K562 (cell line): ENCODE data around the gene RACGAP1. TPM values are rescaled to one million over a fixed set of nuclear protein-coding genes. Genes with fewer than 3 reads are reported as not detected.

Source experiments
- ATAC-seq: fragments of 200-7000 bp; cut with Tn5 transposase; 3 replicates; pipeline ENCODE4 v1.9.1; 2020; ENCODE audit warnings: moderate library complexity
- BruUV-seq: library from RNA; stranded (reverse); fragments of 400-500 nt; replicated peaks from 2 replicates; lab custom pipeline; 2021; lab: Mats Ljungman, UMichigan
- CTCF ChIA-PET: fragments of 300-600 bp; formaldehyde crosslinking; extraction: SDS; loops from one replicate; lab custom pipeline; 2021; ENCODE audit warnings: low intra/inter-chr PET ratio; lab: Yijun Ruan, JAX
- POLR2A ChIA-PET: fragments of 300-600, 350-650 bp; sonication (Branson Sonifier 250); formaldehyde crosslinking; extraction: SDS; loops from one replicate; lab custom pipeline; 2021; ENCODE audit warnings: antibody characterized with exemption, inconsistent platforms; lab: Yijun Ruan, JAX
- DNase-seq, 4 experiments: peaks; one replicate each; pipeline versions ENCODE4 v3.0.0 to v3.0.0-alpha.2; 2011 to 2018; ENCODE audit warnings: low spot score in 3 of 4, mixed read lengths in 3 of 4; ENCODE audit errors: extremely low read depth in 1 of 4
- FAIRE-seq: peaks from 2 replicates; lab custom pipeline; 2011; peaks lifted over from hg19 to GRCh38; lab: Jason Lieb, UNC
- H2AFZ ChIP-seq: 2 replicates; pipeline ENCODE4 v1.6.0; 2011; ENCODE audit warnings: low read depth, low read length, control low read depth, inconsistent platforms
- H3K27ac ChIP-seq: fragments of 200-600 bp; 3 replicates; pipeline ENCODE4 v1.8.0; 2011; ENCODE audit warnings: low read depth, mild to moderate bottlenecking, control low read depth, inconsistent platforms, low read length, moderate library complexity, mixed read lengths; ENCODE audit errors: extremely low read depth
- H3K27me3 ChIP-seq, 2 experiments: fragments of 300-600 bp in 1 of 2; 2 replicates in 1 of 2; 3 replicates in 1 of 2; pipeline versions ENCODE4 v1.6.0 to v1.8.0; 2011; ENCODE audit warnings: inconsistent platforms in 2 of 2, low read length in 2 of 2, mild to moderate bottlenecking in 1 of 2, mixed read lengths in 1 of 2, moderate library complexity in 1 of 2; ENCODE audit not compliant: control insufficient read depth in 2 of 2, insufficient read depth in 2 of 2
- H3K36me3 ChIP-seq: fragments of 300-600 bp; 3 replicates; pipeline ENCODE4 v1.8.0; 2011; ENCODE audit warnings: mild to moderate bottlenecking, low read length, inconsistent platforms; ENCODE audit not compliant: control insufficient read depth, insufficient read depth
- H3K4me1 ChIP-seq, 2 experiments: fragments of 200-600 bp in 1 of 2; replicated peaks in 1 of 2; 2 replicates in 1 of 2; 3 replicates in 1 of 2; pipeline versions ENCODE4 v1.5.1 to v1.8.0; 2011; ENCODE audit warnings: inconsistent platforms in 2 of 2, low read length in 2 of 2, mild to moderate bottlenecking in 1 of 2, mixed read lengths in 1 of 2, moderate library complexity in 1 of 2; ENCODE audit not compliant: control insufficient read depth in 2 of 2, insufficient read depth in 2 of 2
- H3K4me2 ChIP-seq: 2 replicates; pipeline ENCODE4 v1.6.1; 2011; ENCODE audit warnings: low read length, control low read depth, inconsistent platforms, mixed read lengths; ENCODE audit not compliant: insufficient read depth
- H3K4me3 ChIP-seq: fragments of 200-600 bp; sonication (generic), shearing (Covaris generic); 2 replicates; pipeline ENCODE4 v1.5.1; 2016; ENCODE audit warnings: control low read depth, inconsistent platforms
- H3K79me2 ChIP-seq: fragments of 200-600 bp; 3 replicates; pipeline ENCODE4 v1.8.0; 2011; ENCODE audit warnings: low read length, inconsistent platforms; ENCODE audit not compliant: control insufficient read depth, insufficient read depth
- H3K9ac ChIP-seq, 2 experiments: 2 replicates each; pipeline versions ENCODE4 v1.6.0 to v1.6.1; 2011; ENCODE audit warnings: low read depth in 2 of 2, low read length in 2 of 2, control low read depth in 1 of 2, inconsistent platforms in 1 of 2, mild to moderate bottlenecking in 1 of 2, mixed read lengths in 1 of 2; ENCODE audit not compliant: insufficient read depth in 1 of 2
- H3K9me1 ChIP-seq: one replicate; pipeline ENCODE4 v1.6.0; 2011; ENCODE audit warnings: inconsistent platforms, mild to moderate bottlenecking, low read length, moderate library complexity; ENCODE audit not compliant: control insufficient read depth, insufficient read depth
- H3K9me3 ChIP-seq: replicated peaks from 2 replicates; pipeline ENCODE4 v1.5.1; 2011; ENCODE audit warnings: low read depth, low read length, inconsistent platforms; ENCODE audit not compliant: control insufficient read depth, insufficient read depth
- H4K20me1 ChIP-seq: replicated peaks from 2 replicates; pipeline ENCODE4 v1.6.1; 2011; ENCODE audit warnings: low read length, inconsistent platforms, mixed read lengths; ENCODE audit not compliant: control insufficient read depth, insufficient read depth
- CBFA2T3 ChIP-seq: fragments of 450-650 bp; IDR thresholded peaks from 2 replicates; pipeline ENCODE4 v1.6.1; 2017
- CBX8 ChIP-seq: fragments of 200-600 bp; sonication (generic); IDR thresholded peaks from 2 replicates; pipeline ENCODE4 v1.6.1; 2012; ENCODE audit warnings: borderline replicate concordance, mixed run types, low read depth, mild to moderate bottlenecking, moderate library complexity, mixed read lengths, low read length, control low read depth, inconsistent platforms; ENCODE audit not compliant: poor library complexity, severe bottlenecking; ENCODE audit errors: extremely low read depth
- CHCHD3 ChIP-seq: fragments of 250-450 bp; sonication (Bioruptor Pico); IDR thresholded peaks from 2 replicates; pipeline ENCODE4 v2.1.2; 2022; ENCODE audit warnings: mild to moderate bottlenecking
- CXXC5 ChIP-seq: fragments of 250-450 bp; sonication (Bioruptor Pico); IDR thresholded peaks from 2 replicates; pipeline ENCODE4 v1.8.0; 2022; ENCODE audit warnings: inconsistent platforms, mild to moderate bottlenecking, moderate library complexity
- DMBX1 ChIP-seq: fragments of 250-450 bp; sonication (Bioruptor Pico); IDR thresholded peaks from 2 replicates; pipeline ENCODE4 v1.8.0; 2022; ENCODE audit warnings: inconsistent platforms, mild to moderate bottlenecking, moderate library complexity, borderline replicate concordance
- HCFC1 ChIP-seq: IDR thresholded peaks from 2 replicates; pipeline ENCODE4 v1.6.1; 2012; ENCODE audit warnings: low read depth, low read length, improper control_type of control experiment
- HINFP ChIP-seq: fragments of 450-650 bp; conservative IDR thresholded peaks from 2 replicates; pipeline ENCODE4 v1.6.1; 2016; ENCODE audit warnings: missing genetic modification characterization, low read depth, mild to moderate bottlenecking, control low read depth, missing compliant biosample characterization
- HMGN3 ChIP-seq: IDR thresholded peaks from 2 replicates; pipeline ENCODE4 v1.6.1; 2011; ENCODE audit warnings: borderline replicate concordance, low read depth, mild to moderate bottlenecking, mixed read lengths, low read length; ENCODE audit not compliant: insufficient read length; ENCODE audit errors: extremely low read depth
- HNRNPUL1 ChIP-seq: fragments of 200-400 bp; formaldehyde crosslinking; IDR thresholded peaks from 2 replicates; pipeline ENCODE4 v1.6.1; 2017; ENCODE audit warnings: low read length
- KAT7 ChIP-seq: sonication (generic); formaldehyde crosslinking; IDR thresholded peaks from 2 replicates; pipeline ENCODE4 v1.8.0; 2022; ENCODE audit warnings: missing genetic modification reagents, mild to moderate bottlenecking, borderline replicate concordance
- MYBL2 ChIP-seq, 2 experiments: fragments of 450-650 bp in 1 of 2; sonication (generic) in 1 of 2; formaldehyde crosslinking in 1 of 2; IDR thresholded peaks; 2 replicates each; pipeline versions ENCODE4 v1.6.1 to v1.8.1; 2017 to 2022; ENCODE audit warnings: borderline replicate concordance in 1 of 2, inconsistent platforms in 1 of 2, low read depth in 1 of 2, mild to moderate bottlenecking in 1 of 2, missing genetic modification reagents in 1 of 2, moderate library complexity in 1 of 2
- PRMT5 ChIP-seq: sonication (generic); formaldehyde crosslinking; IDR thresholded peaks from 2 replicates; pipeline ENCODE4 v1.5.0; 2020; ENCODE audit warnings: missing genetic modification reagents
- ZNF174 ChIP-seq: fragments of 250-450 bp; sonication (Bioruptor Pico); IDR thresholded peaks from 2 replicates; pipeline ENCODE4 v1.4.0; 2020; ENCODE audit warnings: mild to moderate bottlenecking
- ZNF253 ChIP-seq: fragments of 250-450 bp; sonication (Bioruptor Pico); conservative IDR thresholded peaks from 2 replicates; pipeline ENCODE4 v1.6.1; 2021; ENCODE audit warnings: mild to moderate bottlenecking
- WGBS: fragments of 100-300 bp; shearing (Covaris generic); methylation state at CpG from one replicate; pipeline ENCODE4 v1.1.6; 2016; ENCODE audit warnings: low coverage, mixed read lengths; ENCODE audit not compliant: insufficient coverage; ENCODE audit errors: missing lambda C conversion rate; 5-methylcytosine and 5-hydroxymethylcytosine counted together
- in situ Hi-C: fragments of 300-500 bp; cut with MboI; formaldehyde crosslinking; loops from 4 replicates; pipeline ENCODE4 v1.15.0; 2018; ENCODE audit warnings: inconsistent platforms, mixed read lengths
- intact Hi-C: fragments of 100-400 bp; cut with micrococcal nuclease; formaldehyde crosslinking; loops from 2 replicates; pipeline ENCODE4 v1.14.2; 2022
- polyA plus RNA-seq, 8 experiments: library from polyadenylated mRNA; depleted of rRNA in 4 of 8; stranded (reverse) in 5 of 8; unstranded in 3 of 8; fragments of >200 nt; fragmentation: Nextera tagmentation in 2 of 8; fragmentation: Illumina TruSeq in 1 of 8; extraction: Ambion mirVana in 2 of 8; extraction: Trizol in 1 of 8; gene quantifications; 2 replicates each; pipeline versions ENCODE4 v1.2.1 to v1.2.3, GENCODE V29; 2011 to 2014; ENCODE audit warnings: inconsistent platforms in 1 of 8, missing spikeins in 1 of 8
- total RNA-seq, 7 experiments: library from RNA; depleted of rRNA in 6 of 7; stranded (reverse); fragments of >200 nt in 6 of 7; fragmentation: Illumina TruSeq in 2 of 7; extraction: Trizol in 2 of 7; gene quantifications; 2 replicates each; pipeline versions ENCODE4 v1.2.1 to v1.2.3, GENCODE V29; 2011 to 2021; ENCODE audit warnings: low replicate concordance in 1 of 7

Gene RACGAP1
- total and polyA plus RNA-seq, 9 of the 15 experiments (the other 6 are each of a cell fraction or from before 2014, with no cell fraction given) = 56.4 to 92.9 (median 71.8) TPM

- TF ChIP-seq HNRNPUL1 (no peak), CXXC5 (CRISPR knock-in tag) (no peak), PRMT5 (CRISPR knock-in tag) (no peak)
Observed at GRCh38 chr12:50055831-50056638, 30.7 kb upstream of the RACGAP1 start (continued).

- Histone ChIP-seq H2AFZ (no peak overlapping the region), H3K4me3 (no peak overlapping the region), H4K20me1 (peaks cover 30% of the 10 kb centered on the region), H3K9ac (no peak overlapping the region), H3K4me2 (no peak overlapping the region), H3K9me1 (no peaks in the 10 kb centered on the region), H3K4me1 (peaks cover 28 to 50% of the 10 kb centered on the region in 2 experiments), H3K27me3 (peaks cover 14 to 38% of the 10 kb centered on the region in 2 experiments; a peak in 4 of 5 replicates), H3K9me3 (no peaks in the 10 kb centered on the region), H3K79me2 (no peaks in the 10 kb centered on the region), H3K27ac (no peak overlapping the region), H3K36me3 (no peaks in the 10 kb centered on the region)
- ATAC-seq (no peak), DNase-seq (peak in 1 of 4 experiments; percentile 45), FAIRE-seq (no peak)
- BruUV-seq = no TSS peak
- intact Hi-C loops = loop anchor here (5.0 kb wide), 1 partner anchor 186 kb away; no protein-coding TSS in a partner anchor
- ChIA-PET CTCF (interaction anchor here (0.8 kb wide), 1 partner anchor 86 kb away, joined by 3 read pairs; no protein-coding TSS in a partner anchor), POLR2A (interaction anchor here (1.4 kb wide), 1 partner anchor 37 kb away, joined by 3 read pairs; no protein-coding TSS in a partner anchor)
- in situ Hi-C loops = no loop called here
- 0% methylated on average over 1 of the region's 1 CpG for WGBS
- peak; percentile 24 for TF ChIP-seq HMGN3
- no peak for TF ChIP-seq DMBX1 (CRISPR knock-in tag)
- peak; percentile 78 for TF ChIP-seq HINFP
- no peak for TF ChIP-seq ZNF253 (CRISPR knock-in tag)
- no peak for TF ChIP-seq HCFC1
- no peak for TF ChIP-seq KAT7
- no peak for TF ChIP-seq CHCHD3 (CRISPR knock-in tag)
- no peak for TF ChIP-seq MYBL2 (IDR thresholded peaks at IDR 0.05; ENCODE audit: low read depth)
- no peak for TF ChIP-seq MYBL2 (CRISPR knock-in tag; IDR thresholded peaks at IDR 0.05; ENCODE audit: borderline replicate concordance)
- peak; percentile 29; the same call in 1 of the 2 replicates for TF ChIP-seq CBFA2T3
- no peak for TF ChIP-seq ZNF174 (CRISPR knock-in tag)
- no peak for TF ChIP-seq CBX8
Observed at GRCh38 chr12:50053583-50053982, 28.3 kb upstream of the RACGAP1 start.
